HCT116 (cell line): ENCODE results near the gene GALNT2. TPM values are rescaled to one million over a fixed set of nuclear protein-coding genes. Genes with fewer than 3 reads are reported as not detected.

Source experiments
- ATAC-seq: fragments of 200-7000 bp; cut with Tn5 transposase; 2 replicates; pipeline ENCODE4 v1.9.1; 2020; ENCODE audit warnings: mild to moderate bottlenecking, moderate library complexity
- BruUV-seq: library from RNA; stranded (reverse); fragments of 400-500 nt; replicated peaks from 2 replicates; lab custom pipeline; 2021; lab: Mats Ljungman, UMichigan
- CTCF ChIA-PET: fragments of 300-600 bp; sonication (Branson Sonifier 250); formaldehyde crosslinking; loops from one replicate; lab custom pipeline; 2021; ENCODE audit warnings: antibody characterized with exemption; lab: Charles Lee
- POLR2A ChIA-PET: fragments of 300-600, 350-600 bp; sonication (Branson Sonifier 250); formaldehyde crosslinking; loops from one replicate; lab custom pipeline; 2021; ENCODE audit warnings: antibody characterized with exemption; lab: Charles Lee
- RAD21 ChIA-PET, 2 experiments: fragments of 300-600 bp; sonication (Branson Sonifier 250); formaldehyde crosslinking; loops; one replicate each; lab custom pipeline; 2023; ENCODE audit warnings: low total read pairs in 2 of 2; ENCODE audit not compliant: uncharacterized antibody in 2 of 2, unreplicated experiment in 2 of 2, low non-redundant PET in 1 of 2; lab: Charles Lee
- DNase-seq: peaks from one replicate; pipeline ENCODE4 v3.0.0-alpha.2; 2010; ENCODE audit warnings: low read depth, low spot score
- H2AFZ ChIP-seq: fragments of 200-600 bp; shearing (Covaris generic), sonication (generic); 2 replicates; pipeline ENCODE4 v1.6.1; 2017; ENCODE audit warnings: low read depth, mixed run types, mixed read lengths, antibody characterized with exemption, low read length; ENCODE audit not compliant: poor library complexity, severe bottlenecking
- H3K27ac ChIP-seq: 2 replicates; pipeline ENCODE4 v1.5.1; 2012; ENCODE audit warnings: low read depth, low read length
- H3K27me3 ChIP-seq: fragments of 200-600 bp; sonication (generic); 2 replicates; pipeline ENCODE4 v1.6.1; 2016; ENCODE audit warnings: mixed run types, low read length, mixed read lengths; ENCODE audit not compliant: insufficient read depth
- H3K36me3 ChIP-seq, 2 experiments: fragments of 200-500 bp in 1 of 2; fragments of 200-600 bp in 1 of 2; sonication (Bioruptor generic) in 1 of 2; sonication (generic) in 1 of 2; 2 replicates each; pipeline versions ENCODE4 v1.5.1 to v1.6.1; 2014 to 2016; ENCODE audit warnings: low read length in 2 of 2, inconsistent platforms in 1 of 2, mixed read lengths in 1 of 2, mixed run types in 1 of 2; ENCODE audit not compliant: insufficient read depth in 2 of 2, control insufficient read depth in 1 of 2
- H3K4me1 ChIP-seq, 2 experiments: fragments of 200-600 bp in 1 of 2; sonication (generic) in 1 of 2; 2 replicates each; pipeline versions ENCODE4 v1.5.1 to v1.6.1; 2012 to 2017; ENCODE audit warnings: low read length in 2 of 2, inconsistent platforms in 1 of 2, mild to moderate bottlenecking in 1 of 2, mixed read lengths in 1 of 2, mixed run types in 1 of 2, moderate library complexity in 1 of 2; ENCODE audit not compliant: insufficient read depth in 2 of 2, control insufficient read depth in 1 of 2
- H3K4me2 ChIP-seq: fragments of 200-600 bp; sonication (generic); 2 replicates; pipeline ENCODE4 v1.6.1; 2017; ENCODE audit warnings: mixed run types, low read length, mixed read lengths
- H3K4me3 ChIP-seq, 2 experiments: fragments of 200-600 bp in 1 of 2; sonication (generic) in 1 of 2; replicated peaks in 1 of 2; 2 replicates each; pipeline ENCODE4 v1.5.1; 2011 to 2016; ENCODE audit warnings: low read length in 2 of 2, control low read depth in 1 of 2, low read depth in 1 of 2, mild to moderate bottlenecking in 1 of 2, mixed read lengths in 1 of 2, mixed run types in 1 of 2
- H3K79me2 ChIP-seq: fragments of 200-600 bp; sonication (generic); 2 replicates; pipeline ENCODE4 v1.6.1; 2017; ENCODE audit warnings: mild to moderate bottlenecking, mixed run types, low read length, moderate library complexity, mixed read lengths; ENCODE audit not compliant: insufficient read depth
- H3K9ac ChIP-seq: fragments of 200-600 bp; sonication (generic); 2 replicates; pipeline ENCODE4 v1.6.1; 2016; ENCODE audit warnings: low read length, mixed read lengths
- H3K9me2 ChIP-seq: fragments of 200-600 bp; sonication (generic), shearing (Covaris generic); 2 replicates; pipeline ENCODE4 v1.6.1; 2017; ENCODE audit warnings: mixed run types, mild to moderate bottlenecking, moderate library complexity; ENCODE audit not compliant: insufficient read depth
- H3K9me3 ChIP-seq, 2 experiments: fragments of 200-500 bp in 1 of 2; fragments of 200-600 bp in 1 of 2; sonication (Bioruptor generic) in 1 of 2; sonication (generic) in 1 of 2; 2 replicates each; pipeline ENCODE4 v1.6.1; 2014 to 2017; ENCODE audit warnings: low read length in 2 of 2, mixed read lengths in 2 of 2, inconsistent platforms in 1 of 2, low read depth in 1 of 2, mild to moderate bottlenecking in 1 of 2, mixed run types in 1 of 2, moderate library complexity in 1 of 2; ENCODE audit not compliant: control insufficient read depth in 1 of 2, insufficient read depth in 1 of 2
- H4K20me1 ChIP-seq: fragments of 200-600 bp; sonication (generic), shearing (Covaris generic); 2 replicates; pipeline ENCODE4 v1.6.1; 2017; ENCODE audit warnings: mixed run types, mild to moderate bottlenecking, moderate library complexity; ENCODE audit not compliant: insufficient read depth
- ATF3 ChIP-seq: IDR thresholded peaks from 2 replicates; pipeline ENCODE4 v1.6.1; 2012
- CBX3 ChIP-seq: IDR thresholded peaks from 2 replicates; pipeline ENCODE4 v1.6.1; 2012; ENCODE audit warnings: low read depth
- CTCF ChIP-seq, 3 experiments: fragments of 200-600 bp in 1 of 3; sonication (generic) in 1 of 3; IDR thresholded peaks in 2 of 3; conservative IDR thresholded peaks in 1 of 3; 2 replicates each; pipeline ENCODE4 v1.5.1; 2012 to 2017; ENCODE audit warnings: low read depth in 2 of 3, low read length in 2 of 3, antibody characterized with exemption in 1 of 3, borderline replicate concordance in 1 of 3, control low read depth in 1 of 3, mild to moderate bottlenecking in 1 of 3, mixed read lengths in 1 of 3, mixed run types in 1 of 3, moderate library complexity in 1 of 3; ENCODE audit not compliant: insufficient read depth in 1 of 3
- EGR1 ChIP-seq: IDR thresholded peaks from 2 replicates; pipeline ENCODE4 v1.6.1; 2012; ENCODE audit warnings: low read depth
- EZH2 ChIP-seq: fragments of 200-600 bp; sonication (generic); IDR thresholded peaks from 2 replicates; pipeline ENCODE4 v1.6.1; 2017; ENCODE audit warnings: antibody characterized with exemption, mixed run types
- EZH2phosphoT487 ChIP-seq: fragments of 200-600 bp; IDR thresholded peaks from 2 replicates; pipeline ENCODE4 v1.6.1; 2018; ENCODE audit warnings: antibody characterized with exemption, borderline replicate concordance
- MAX ChIP-seq: IDR thresholded peaks from 2 replicates; pipeline ENCODE4 v1.6.1; 2012
- POLR2A ChIP-seq: IDR thresholded peaks from 2 replicates; pipeline ENCODE4 v1.7.0; 2011; ENCODE audit warnings: borderline replicate concordance; ENCODE audit not compliant: insufficient read depth, insufficient read length; ENCODE audit errors: extremely low read depth
- POLR2AphosphoS5 ChIP-seq: IDR thresholded peaks from 2 replicates; pipeline ENCODE4 v1.6.1; 2011; ENCODE audit warnings: mild to moderate bottlenecking, low read depth, low read length, moderate library complexity
- RAD21 ChIP-seq: IDR thresholded peaks from 2 replicates; pipeline ENCODE4 v1.6.1; 2012; ENCODE audit warnings: low read depth, mild to moderate bottlenecking
- SIN3A ChIP-seq: IDR thresholded peaks from 2 replicates; pipeline ENCODE4 v1.6.1; 2012; ENCODE audit warnings: low read depth
- SP1 ChIP-seq: IDR thresholded peaks from 2 replicates; pipeline ENCODE4 v1.6.1; 2012; ENCODE audit warnings: low read depth
- SRF ChIP-seq: IDR thresholded peaks from 2 replicates; pipeline ENCODE4 v1.6.1; 2012; ENCODE audit warnings: low read depth
- ZBTB33 ChIP-seq: IDR thresholded peaks from 2 replicates; pipeline ENCODE4 v1.6.1; 2011; ENCODE audit warnings: mild to moderate bottlenecking, low read length, moderate library complexity; ENCODE audit not compliant: insufficient replicate concordance; ENCODE audit errors: extremely low read depth
- ZFX ChIP-seq: fragments of 450-650 bp; IDR thresholded peaks from 2 replicates; pipeline ENCODE4 v1.6.1; 2017
- ZNF274 ChIP-seq: fragments of 200-500 bp; sonication (Bioruptor generic); IDR thresholded peaks from 2 replicates; pipeline ENCODE4 v1.6.1; 2014; ENCODE audit warnings: mild to moderate bottlenecking, low read depth, low read length, inconsistent platforms
- intact Hi-C: fragments of 100-400 bp; cut with micrococcal nuclease; formaldehyde crosslinking; loops from 2 replicates; pipeline ENCODE4 v1.10.0; 2022
- total RNA-seq: library from RNA; stranded (reverse); gene quantifications from one replicate; pipeline ENCODE4 v1.2.1, GENCODE V29; 2021; ENCODE audit not compliant: unreplicated experiment

The GALNT2 gene
- total RNA-seq, 1 experiment from 2014 or later = 40.8 TPM

GRCh38 chr1:230293390-230293700 lies 226.3 kb downstream of the GALNT2 start:
- no peak overlapping the region for H3K4me3 ChIP-seq
- TF ChIP-seq ATF3 (no peak), POLR2AphosphoS5 (no peak), ZBTB33 (no peak), SRF (no peak), RAD21 (no peak), SP1 (no peak)
- TF ChIP-seq, all 23 proteins: peak for 0
- H3K4me1 ChIP-seq = no peaks in the 10 kb centered on the region
- DNase-seq (no peak), ATAC-seq (no peak)
- no peaks in the 10 kb centered on the region for H3K9me2 ChIP-seq
- peaks cover 11% of the 10 kb centered on the region; the same call in 1 of the 2 replicates for H3K27me3 ChIP-seq
- no peak overlapping the region for H3K9ac ChIP-seq
- no peaks in the 10 kb centered on the region for H3K9me3 ChIP-seq
- intact Hi-C loops = no loop called here
- H4K20me1 ChIP-seq = no peaks in the 10 kb centered on the region
- H3K27ac ChIP-seq = no peak overlapping the region
- ChIA-PET POLR2A (no interaction called here), CTCF (no interaction called here), RAD21 (no interaction called here)
- BruUV-seq = no TSS peak
- H3K36me3 ChIP-seq = no peaks in the 10 kb centered on the region
- H2AFZ ChIP-seq = no peak overlapping the region
- no peaks in the 10 kb centered on the region for H3K79me2 ChIP-seq
- H3K4me2 ChIP-seq = no peak overlapping the region

GRCh38 chr1:230295367-230295766 lies 228.3 kb downstream of the GALNT2 start:
- no peak overlapping the region for H3K4me2 ChIP-seq
- no peak for DNase-seq
- POLR2A ChIA-PET = no interaction called here
- no peak overlapping the region for H3K9ac ChIP-seq
- CTCF ChIA-PET = no interaction called here
- no peak overlapping the region for H3K27ac ChIP-seq
- no peaks in the 10 kb centered on the region for H3K9me2 ChIP-seq
- no peaks in the 10 kb centered on the region for H4K20me1 ChIP-seq
- H3K4me3 ChIP-seq = no peak overlapping the region
- RAD21 ChIA-PET = no interaction called here
- peaks cover 11% of the 10 kb centered on the region; the same call in 1 of the 2 replicates for H3K27me3 ChIP-seq
- no peak overlapping the region for H2AFZ ChIP-seq
- ATAC-seq = no peak
- BruUV-seq = no TSS peak
- no peaks in the 10 kb centered on the region for H3K36me3 ChIP-seq
- no peaks in the 10 kb centered on the region for H3K9me3 ChIP-seq
- H3K4me1 ChIP-seq = no peaks in the 10 kb centered on the region
- intact Hi-C loops = no loop called here
- H3K79me2 ChIP-seq = no peaks in the 10 kb centered on the region
- TF ChIP-seq RAD21 = no peak
- no peak for TF ChIP-seq CTCF (IDR thresholded peaks at IDR 0.05 in 2 of 3, conservative IDR thresholded peaks at IDR 0.05 in 1 of 3; ENCODE audit: borderline replicate concordance in 1 of 3, insufficient read depth in 1 of 3, low read depth in 2 of 3, low read length in 2 of 3)
- no peak for TF ChIP-seq CBX3
- no peak for TF ChIP-seq POLR2A
- no peak for TF ChIP-seq MAX
- no peak for TF ChIP-seq EGR1
- TF ChIP-seq ZFX = no peak
- no peak for TF ChIP-seq EZH2phosphoT487
- no peak for TF ChIP-seq EZH2
- TF ChIP-seq ZBTB33 = no peak
- no peak for TF ChIP-seq SIN3A
- TF ChIP-seq POLR2AphosphoS5 = no peak
- no peak for TF ChIP-seq ZNF274
